ENCODE results near the gene COL13A1. TPM values are rescaled to one million over a fixed set of nuclear protein-coding genes. Genes with fewer than 3 reads are reported as not detected.

Gene COL13A1
- polyA plus RNA-seq, 1 experiment, result 11.9 TPM

- no peak for DNase-seq (ENCODE audit: low read depth)
- CTCF ChIA-PET, result interaction anchor here (0.9 to 1.5 kb wide), 3 partner anchors 55 to 58 kb away, joined by 3 to 4 read pairs (median 3); no protein-coding TSS in a partner anchor
- Histone ChIP-seq H3K36me3 (ENCODE audit: control insufficient read depth, insufficient read depth, low read length) (no peaks in the 10 kb centered on the region; the same call in 1 of the 2 replicates), H3K4me3 (ENCODE audit: low read depth, low read length) (no peak overlapping the region), H3K27me3 (ENCODE audit: control insufficient read depth, insufficient read depth, low read length) (no peaks in the 10 kb centered on the region)
- POLR2A ChIA-PET, result no interaction called here
- no peak for TF ChIP-seq CTCF (IDR thresholded peaks at IDR 0.05; ENCODE audit: insufficient read depth, low read depth, low read length)
Measured at GRCh38 chr10:69856601-69857166, 55.0 kb downstream of the COL13A1 start.

- POLR2A ChIA-PET, result no interaction called here
- H3K36me3 ChIP-seq (ENCODE audit: control insufficient read depth, insufficient read depth, low read length), result no peaks in the 10 kb centered on the region
- no peak for DNase-seq (ENCODE audit: low read depth)
- H3K27me3 ChIP-seq (ENCODE audit: control insufficient read depth, insufficient read depth, low read length), result no peaks in the 10 kb centered on the region
- no peak for TF ChIP-seq CTCF (IDR thresholded peaks at IDR 0.05; ENCODE audit: insufficient read depth, low read depth, low read length)
- H3K4me3 ChIP-seq (ENCODE audit: low read depth, low read length), result no peak overlapping the region
- CTCF ChIA-PET, result interaction anchor here (1.1 to 2.0 kb wide), 3 partner anchors 12 to 72 kb away, joined by 4 to 5 read pairs (median 5); partner anchors contain the start of gene COL13A1
Measured at GRCh38 chr10:69858201-69858600, 56.5 kb downstream of the COL13A1 start.

- H3K4me3 ChIP-seq (ENCODE audit: low read depth, low read length), result no peak overlapping the region
- ChIA-PET POLR2A (no interaction called here), CTCF (no interaction called here)
- DNase-seq (ENCODE audit: low read depth), result no peak
- TF ChIP-seq CTCF (IDR thresholded peaks at IDR 0.05; ENCODE audit: insufficient read depth, low read depth, low read length), result no peak
- no peaks in the 10 kb centered on the region for H3K36me3 ChIP-seq (ENCODE audit: control insufficient read depth, insufficient read depth, low read length)
- H3K27me3 ChIP-seq (ENCODE audit: control insufficient read depth, insufficient read depth, low read length), result no peaks in the 10 kb centered on the region
Measured at GRCh38 chr10:69860271-69860670, 58.6 kb downstream of the COL13A1 start.

- peak; percentile 50 for TF ChIP-seq CTCF (IDR thresholded peaks at IDR 0.05; ENCODE audit: insufficient read depth, low read depth, low read length)
- DNase-seq (ENCODE audit: low read depth), result peak; percentile 39
- no peaks in the 10 kb centered on the region for H3K27me3 ChIP-seq (ENCODE audit: control insufficient read depth, insufficient read depth, low read length)
- ChIA-PET CTCF (interaction anchor here (0.6 to 1.8 kb wide), 6 partner anchors 10 to 97 kb away, joined by 3 to 5 read pairs (median 3); partner anchors contain the start of gene COL13A1), POLR2A (no interaction called here)
- no peaks in the 10 kb centered on the region for H3K36me3 ChIP-seq (ENCODE audit: control insufficient read depth, insufficient read depth, low read length)
- H3K4me3 ChIP-seq (ENCODE audit: low read depth, low read length), result no peak overlapping the region
Measured at GRCh38 chr10:69861251-69862240, 59.8 kb downstream of the COL13A1 start.

Measured in BJ (cell line).